B cell (primary cell): ENCODE results near the gene SPATA24. TPM values are rescaled to one million over a fixed set of nuclear protein-coding genes. Genes with fewer than 3 reads are reported as not detected.
"Not testable (repeated sequence)": the region's sequence is repeated elsewhere in the genome, so short reads cannot be mapped to it uniquely, and the experiment has no call there.

Experiments used
- ATAC-seq: fragments of 200-7000 bp; cut with Tn5 transposase; one replicate; pipeline ENCODE4 v1.10.0; 2021; ENCODE audit warnings: low read depth, mild to moderate bottlenecking, moderate number of reproducible peaks, moderate library complexity
- CTCF ChIA-PET: fragments of 350-600 bp; sonication (Branson Sonifier 250); formaldehyde crosslinking; loops from one replicate; lab custom pipeline; 2021; ENCODE audit warnings: antibody characterized with exemption, inconsistent platforms; lab: Charles Lee
- POLR2A ChIA-PET: fragments of 350-600 bp; sonication (Branson Sonifier 250); formaldehyde crosslinking; loops from one replicate; lab custom pipeline; 2021; ENCODE audit warnings: antibody characterized with exemption; lab: Charles Lee
- DNase-seq: peaks from one replicate; pipeline ENCODE4 v3.0.0; 2013
- H2AFZ ChIP-seq: 2 replicates; pipeline ENCODE4 v1.6.1; 2012; ENCODE audit warnings: mild to moderate bottlenecking, low read depth, low read length; ENCODE audit not compliant: insufficient read depth, poor library complexity, severe bottlenecking
- H3K27ac ChIP-seq, 2 donors: 1 replicate in 1 of 2; 2 replicates in 1 of 2; pipeline ENCODE4 v1.5.1; 2012 to 2013; ENCODE audit warnings: low read length in 2 of 2, mild to moderate bottlenecking in 2 of 2, moderate library complexity in 1 of 2
- H3K27me3 ChIP-seq, 4 experiments: fragments of 200-600 bp in 1 of 4; sonication (generic) in 1 of 4; replicated peaks in 1 of 4; 1 replicate in 2 of 4; 2 replicates in 2 of 4; pipeline versions ENCODE4 v1.6.1 to v1.7.0; 2013 to 2016; ENCODE audit warnings: low read length in 3 of 4, mild to moderate bottlenecking in 2 of 4, mixed read lengths in 1 of 4, moderate library complexity in 1 of 4; ENCODE audit not compliant: insufficient read depth in 4 of 4, control insufficient read depth in 3 of 4; ENCODE audit errors: control extremely low read depth in 1 of 4
- H3K36me3 ChIP-seq, 2 experiments: replicated peaks in 1 of 2; 1 replicate in 1 of 2; 2 replicates in 1 of 2; pipeline versions ENCODE4 v1.6.1 to v1.7.1; 2013; ENCODE audit warnings: low read length in 1 of 2; ENCODE audit not compliant: insufficient read depth in 2 of 2, control insufficient read depth in 1 of 2; ENCODE audit errors: control extremely low read depth in 1 of 2, extremely low read depth in 1 of 2
- H3K4me1 ChIP-seq, 2 donors: fragments of 200-600 bp in 1 of 2; sonication (generic) in 1 of 2; 1 replicate in 1 of 2; 2 replicates in 1 of 2; pipeline versions ENCODE4 v1.5.1 to v1.6.1; 2013 to 2017; ENCODE audit warnings: low read length in 2 of 2; ENCODE audit not compliant: control insufficient read depth in 2 of 2, insufficient read depth in 2 of 2
- H3K4me2 ChIP-seq: replicated peaks from 2 replicates; pipeline ENCODE3; 2012; ENCODE audit warnings: mild to moderate bottlenecking, low read depth, low read length; ENCODE audit not compliant: poor library complexity, severe bottlenecking
- H3K4me3 ChIP-seq, 5 experiments: fragments of 200-600 bp in 1 of 5; sonication (generic) in 1 of 5; 1 replicate in 3 of 5; 2 replicates in 2 of 5; pipeline versions ENCODE4 v1.5.1 to v1.7.0; 2011 to 2016; ENCODE audit warnings: low read length in 4 of 5, mild to moderate bottlenecking in 4 of 5, low read depth in 2 of 5, control low read depth in 1 of 5, moderate library complexity in 1 of 5; ENCODE audit not compliant: insufficient read depth in 1 of 5; ENCODE audit errors: control extremely low read depth in 1 of 5, extremely low read depth in 1 of 5
- H3K79me2 ChIP-seq: fragments of 200-600 bp; sonication (generic); one replicate; pipeline ENCODE4 v1.6.0; 2016; ENCODE audit warnings: low read length; ENCODE audit not compliant: control insufficient read depth, insufficient read depth
- H3K9ac ChIP-seq: fragments of 200-600 bp; sonication (generic); 2 replicates; pipeline ENCODE4 v1.6.1; 2017; ENCODE audit warnings: mild to moderate bottlenecking, low read length, moderate library complexity
- H3K9me3 ChIP-seq, 3 donors: one replicate each; pipeline versions ENCODE4 v1.6.1 to v1.7.1; 2013; ENCODE audit warnings: low read length in 2 of 3; ENCODE audit not compliant: control insufficient read depth in 2 of 3, insufficient read depth in 1 of 3; ENCODE audit errors: control extremely low read depth in 1 of 3
- H4K20me1 ChIP-seq: 2 replicates; pipeline ENCODE4 v1.6.0; 2012; ENCODE audit warnings: mild to moderate bottlenecking, low read length; ENCODE audit not compliant: insufficient read depth, control insufficient read depth, poor library complexity, severe bottlenecking
- H3K27ac Mint-ChIP-seq: one replicate; pipeline ENCODE4 v1.8.0; 2021; ENCODE audit warnings: mixed read lengths
- H3K27me3 Mint-ChIP-seq: one replicate; pipeline ENCODE4 v1.8.0; 2021; ENCODE audit warnings: mixed read lengths
- H3K4me1 Mint-ChIP-seq: one replicate; pipeline ENCODE4 v1.8.0; 2021; ENCODE audit warnings: mixed read lengths
- H3K4me3 Mint-ChIP-seq: one replicate; pipeline ENCODE4 v1.8.0; 2021; ENCODE audit warnings: mixed read lengths
- H3K9me3 Mint-ChIP-seq: one replicate; pipeline ENCODE4 v1.8.0; 2022; ENCODE audit warnings: mixed read lengths; ENCODE audit not compliant: insufficient read depth
- CTCF ChIP-seq: fragments of 200-600 bp; IDR thresholded peaks from one replicate; pipeline ENCODE4 v1.8.0; 2022; ENCODE audit warnings: antibody characterized with exemption, mild to moderate bottlenecking
- EZH2 ChIP-seq: IDR thresholded peaks from 2 replicates; pipeline ENCODE4 v1.6.1; 2012; ENCODE audit warnings: borderline replicate concordance, low read depth, mild to moderate bottlenecking, moderate library complexity, low read length; ENCODE audit not compliant: insufficient read depth, poor library complexity, severe bottlenecking
- whole genome bisulfite sequencing: methylation state at CpG from one replicate; pipeline ENCODE4 v1.1.5; 2013; ENCODE audit warnings: missing lambda C conversion rate; ENCODE audit not compliant: insufficient coverage; 5-methylcytosine and 5-hydroxymethylcytosine counted together
- intact Hi-C: fragments of 100-400 bp; cut with micrococcal nuclease; formaldehyde crosslinking; loops from one replicate; pipeline ENCODE4 v1.10.0; 2022
- polyA plus RNA-seq: library from polyadenylated mRNA; depleted of rRNA; stranded (reverse); fragments of >200 nt; gene quantifications from 2 replicates; pipeline ENCODE4 v1.2.3, GENCODE V29; 2012
- total RNA-seq, 2 donors: library from RNA; stranded (reverse); fragments of 120-200 nt in 1 of 2; gene quantifications; 1 replicate in 1 of 2; 2 replicates in 1 of 2; pipeline versions ENCODE4 v1.2.3 to v1.2.4, GENCODE V29; 2013 to 2022

The SPATA24 gene
- total and polyA plus RNA-seq, 2 donors (not counting 1 experiment from before 2014, with no cell fraction given) = 2.0 to 6.4 TPM

- H2AFZ ChIP-seq = no peak overlapping the region
- H3K4me1 Mint-ChIP-seq = peaks cover 17% of the 10 kb centered on the region
- DNase-seq (no peak), ATAC-seq (no peak)
- H4K20me1 ChIP-seq = no peaks in the 10 kb centered on the region
- peaks cover 22 to 23% of the 10 kb centered on the region in 2 donors for H3K4me1 ChIP-seq
- no peak overlapping the region for H3K4me3 ChIP-seq
- 82% methylated on average over 4 of the region's 6 CpGs for whole genome bisulfite sequencing
- intact Hi-C loops = no loop called here
- TF ChIP-seq EZH2 = no peak
- no peak for TF ChIP-seq CTCF
- no peaks in the 10 kb centered on the region for H3K27me3 ChIP-seq
- H3K9me3 ChIP-seq = no peaks in the 10 kb centered on the region
- no peak overlapping the region for H3K9ac ChIP-seq
- POLR2A ChIA-PET = no interaction called here
- no peak overlapping the region for H3K4me2 ChIP-seq
- CTCF ChIA-PET = interaction anchor here (0.6 to 7.3 kb wide), 8 partner anchors 11 to 421 kb away, joined by 3 to 43 read pairs (median 3); partner anchors contain the start of gene MATR3
- no peak overlapping the region for H3K27ac Mint-ChIP-seq
- H3K79me2 ChIP-seq = peaks cover 6% of the 10 kb centered on the region
- no peak overlapping the region for H3K27ac ChIP-seq
- H3K27me3 Mint-ChIP-seq = no peaks in the 10 kb centered on the region
- no peaks in the 10 kb centered on the region for H3K9me3 Mint-ChIP-seq
- no peak overlapping the region for H3K4me3 Mint-ChIP-seq
- no peaks in the 10 kb centered on the region for H3K36me3 ChIP-seq
Observed at GRCh38 chr5:139410121-139410992, 6.5 kb upstream of the SPATA24 start.

GRCh38 chr5:139409116-139409515, 5.2 kb upstream of the SPATA24 start:
- H3K4me3 Mint-ChIP-seq, H3K9me3 Mint-ChIP-seq, H3K27me3 ChIP-seq, H3K4me2 ChIP-seq, ATAC-seq, H3K9ac ChIP-seq, H3K27me3 Mint-ChIP-seq, H3K27ac ChIP-seq, H2AFZ ChIP-seq, H4K20me1 ChIP-seq, H3K9me3 ChIP-seq, H3K79me2 ChIP-seq, H3K4me3 ChIP-seq, DNase-seq, H3K27ac Mint-ChIP-seq, POLR2A ChIA-PET, H3K36me3 ChIP-seq: not testable (repeated sequence)
- peaks cover 27% of the 10 kb centered on the region for H3K4me1 Mint-ChIP-seq
- intact Hi-C loops = loop anchor here (5.0 to 10.0 kb wide), 4 partner anchors 108 to 944 kb away; partner anchors contain the start of gene EGR1
- CTCF ChIA-PET = interaction anchor here (7.3 kb wide), 1 partner anchor 12 kb away, joined by 43 read pairs; no protein-coding TSS in a partner anchor
- H3K4me1 ChIP-seq = peaks cover 29 to 31% of the 10 kb centered on the region in 2 donors
- 80% methylated on average over 1 of the region's 5 CpGs for WGBS
